Heart left ventricle (tissue), 16 donors: ENCODE measurements around the gene MRPL22. TPM values are rescaled to one million over a fixed set of nuclear protein-coding genes. Genes with fewer than 3 reads are reported as not detected.

Experiments
- ATAC-seq, 4 donors: fragments of 200-7000 bp; cut with Tn5 transposase; one replicate each; pipeline ENCODE4 v1.9.1; 2020 to 2022; ENCODE audit warnings: moderate library complexity in 4 of 4, mild to moderate bottlenecking in 3 of 4, moderate number of reproducible peaks in 1 of 4
- DNase-seq, 5 donors: peaks; one replicate each; pipeline ENCODE4 v3.0.0-alpha.2; 2020
- H3K27ac ChIP-seq, 12 donors: fragments of 200-600 bp; sonication (generic) in 4 of 12; one replicate each; pipeline versions ENCODE4 v1.5.0 to v1.8.0; 2016 to 2022; ENCODE audit warnings: mild to moderate bottlenecking in 2 of 12
- H3K27me3 ChIP-seq, 9 donors: fragments of 200-600 bp; sonication (generic) in 2 of 9; one replicate each; pipeline versions ENCODE4 v1.5.1 to v1.8.0; 2016 to 2022; ENCODE audit warnings: mild to moderate bottlenecking in 3 of 9
- H3K36me3 ChIP-seq, 9 donors: fragments of 200-600 bp; sonication (generic) in 2 of 9; one replicate each; pipeline versions ENCODE4 v1.5.0 to v1.8.0; 2018 to 2022; ENCODE audit warnings: mild to moderate bottlenecking in 2 of 9
- H3K4me1 ChIP-seq, 12 donors: fragments of 200-600 bp; sonication (generic) in 4 of 12; one replicate each; pipeline versions ENCODE4 v1.5.0 to v1.8.0; 2016 to 2022; ENCODE audit warnings: mild to moderate bottlenecking in 3 of 12
- H3K4me3 ChIP-seq, 12 donors: fragments of 200-600 bp; sonication (generic) in 4 of 12; one replicate each; pipeline versions ENCODE4 v1.5.0 to v1.8.0; 2017 to 2022; ENCODE audit warnings: mild to moderate bottlenecking in 9 of 12, moderate library complexity in 4 of 12
- H3K9me3 ChIP-seq, 12 donors: fragments of 200-600 bp; sonication (generic) in 4 of 12; one replicate each; pipeline versions ENCODE4 v1.5.0 to v1.8.0; 2016 to 2022; ENCODE audit warnings: mild to moderate bottlenecking in 1 of 12
- POLR2A ChIP-seq, 2 donors: fragments of 450-650 bp; IDR thresholded peaks; one replicate each; pipeline ENCODE4 v1.6.1; 2017; ENCODE audit warnings: antibody characterized with exemption in 2 of 2, mild to moderate bottlenecking in 2 of 2, moderate library complexity in 2 of 2
- WGBS, 4 donors: extraction: QIAGEN DNeasy Blood & Tissue Kit in 2 of 4; methylation state at CpG; one replicate each; pipeline versions ENCODE4 v1.1.5 to v1.1.7; 2013 to 2018; 5-methylcytosine and 5-hydroxymethylcytosine counted together
- intact Hi-C, 10 donors: fragments of 100-400 bp; cut with DNase I; formaldehyde crosslinking; loops; one replicate each; pipeline versions ENCODE4 v1.11.1 to v1.14.2; 2022
- polyA plus RNA-seq, 2 donors: library from polyadenylated mRNA; stranded (reverse); fragments of 200-250 nt; gene quantifications; one replicate each; pipeline ENCODE4 v1.2.3, GENCODE V29; 2013
- total RNA-seq, 9 donors: library from RNA; depleted of rRNA in 2 of 9; stranded (reverse); fragments of >200 nt in 2 of 9; fragmentation: NEBNext Ultra II Directional in 3 of 9; extraction: Animal tissue kit (Norgen Biotek cat#: 25700) in 3 of 9; gene quantifications; one replicate each; pipeline versions ENCODE4 v1.1.0 to v1.2.4, GENCODE V29; 2016 to 2023
- TF ChIP-seq, protein P1 (sequence below), 12 donors: fragments of 200-600 bp; sonication (generic) in 4 of 12; IDR thresholded peaks; one replicate each; pipeline versions ENCODE4 v1.5.0 to v1.8.0; 2018 to 2022; ENCODE audit warnings: antibody characterized with exemption in 12 of 12, mild to moderate bottlenecking in 5 of 12
- donor health status: ischemic (EF 13 %, LVEDD 7.1; RV severe dilation, severe dysfunction).
- donor health status: healthy with polysubstance abuse.
- donor health status: DM: no; HTN: yes; CAD: no.
- donor health status: DM: no; HTN: no; CAD: no.
- donor health status: ischemic (EF 25% LVEDD 6.9; RV normal size, moderate dysfunction).
- donor health status: ischemic (EF 25% LVEDD 5.7; RV mildly dilated, moderate dysfunction).
- donor health status: healthy.
- donor health status: DM: yes; HTN: yes; CAD: no.
- donor health status: ischemic (EF 35%, LVEDD 5.7; RV mildly dilated, moderate dysfunction).
- donor health status: nonischemic (EF 11% LVEDD 7.7; RV severe dilation, severe dysfunction).
- donor health status: DM: yes; HTN: yes; CAD: no.
- donor health status: PGD.
- donor health status: ischemic (EF 29% LVEDD 5.4; RV normal size, mild dysfunction).
- donor health status: nonischemic (EF 23%, LVEDD 6.1; RV moderate dilation, normal function).

MRPL22 gene
- total and polyA plus RNA-seq, 11 donors = 25.7 to 144 (median 61.4) TPM

DNA sequence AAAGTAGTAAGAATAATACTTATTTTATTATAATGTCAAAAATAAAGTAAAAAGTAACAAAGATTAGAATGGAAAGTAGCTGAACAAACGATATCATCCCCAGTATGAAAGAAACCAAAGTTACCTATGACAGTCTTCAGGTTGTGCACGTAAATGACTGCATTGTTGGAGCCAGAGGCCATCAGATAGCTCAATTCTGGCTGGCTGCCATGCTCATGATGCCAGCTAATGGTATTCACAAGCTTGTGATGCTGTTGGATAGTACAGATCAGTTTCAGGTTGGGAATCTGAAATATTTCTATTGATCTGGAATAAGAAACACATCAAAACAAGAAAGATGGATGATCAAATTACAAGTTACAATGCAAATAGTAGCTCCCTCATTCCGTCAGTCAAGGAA lies 24.0 kb upstream of the MRPL22 start:
- Histone ChIP-seq H3K9me3 (no peaks in the 10 kb centered on the region), H3K27ac (no peak overlapping the region), H3K4me1 (no peaks in the 10 kb centered on the region), H3K4me3 (no peak overlapping the region), H3K36me3 (peaks cover 0 to 100% (median 90%) of the 10 kb centered on the region in 9 donors), H3K27me3 (no peaks in the 10 kb centered on the region)
- TF ChIP-seq, protein P1, sequence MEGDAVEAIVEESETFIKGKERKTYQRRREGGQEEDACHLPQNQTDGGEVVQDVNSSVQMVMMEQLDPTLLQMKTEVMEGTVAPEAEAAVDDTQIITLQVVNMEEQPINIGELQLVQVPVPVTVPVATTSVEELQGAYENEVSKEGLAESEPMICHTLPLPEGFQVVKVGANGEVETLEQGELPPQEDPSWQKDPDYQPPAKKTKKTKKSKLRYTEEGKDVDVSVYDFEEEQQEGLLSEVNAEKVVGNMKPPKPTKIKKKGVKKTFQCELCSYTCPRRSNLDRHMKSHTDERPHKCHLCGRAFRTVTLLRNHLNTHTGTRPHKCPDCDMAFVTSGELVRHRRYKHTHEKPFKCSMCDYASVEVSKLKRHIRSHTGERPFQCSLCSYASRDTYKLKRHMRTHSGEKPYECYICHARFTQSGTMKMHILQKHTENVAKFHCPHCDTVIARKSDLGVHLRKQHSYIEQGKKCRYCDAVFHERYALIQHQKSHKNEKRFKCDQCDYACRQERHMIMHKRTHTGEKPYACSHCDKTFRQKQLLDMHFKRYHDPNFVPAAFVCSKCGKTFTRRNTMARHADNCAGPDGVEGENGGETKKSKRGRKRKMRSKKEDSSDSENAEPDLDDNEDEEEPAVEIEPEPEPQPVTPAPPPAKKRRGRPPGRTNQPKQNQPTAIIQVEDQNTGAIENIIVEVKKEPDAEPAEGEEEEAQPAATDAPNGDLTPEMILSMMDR (IDR thresholded peaks at IDR 0.05) = no peak
- no peak for TF ChIP-seq POLR2A (IDR thresholded peaks at IDR 0.05)
- intact Hi-C loops = no loop called here
- no peak for DNase-seq
- ATAC-seq = no peak
- WGBS, 4 donors = 74 to 83% (median 78%) methylated on average over 3 of the region's 3 CpGs

DNA sequence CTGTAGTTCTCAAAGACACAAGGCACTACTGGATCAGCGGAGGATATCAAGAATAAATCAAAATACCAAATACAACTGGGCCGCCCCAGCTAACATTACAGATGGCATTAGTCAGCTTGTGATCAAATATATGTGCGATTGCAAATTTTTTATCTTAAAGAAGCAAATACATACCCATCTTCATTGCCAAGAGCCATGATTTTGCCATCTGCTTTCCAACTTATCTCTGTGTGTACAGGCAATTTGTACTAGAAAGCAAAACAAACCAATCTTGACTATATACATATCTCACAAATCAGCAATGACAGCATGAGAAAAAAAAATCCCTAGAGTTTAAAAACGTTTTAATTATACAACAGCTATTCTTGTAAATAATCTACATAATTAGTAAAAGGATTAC lies 23.1 kb upstream of the MRPL22 start:
- no peak for ATAC-seq
- Histone ChIP-seq H3K27me3 (no peaks in the 10 kb centered on the region), H3K4me1 (no peaks in the 10 kb centered on the region), H3K9me3 (no peaks in the 10 kb centered on the region), H3K36me3 (peaks cover 0 to 99% (median 90%) of the 10 kb centered on the region in 9 donors), H3K27ac (no peak overlapping the region), H3K4me3 (no peak overlapping the region)
- no peak for DNase-seq
- TF ChIP-seq POLR2A (IDR thresholded peaks at IDR 0.05) = no peak
- TF ChIP-seq, protein P1 (IDR thresholded peaks at IDR 0.05) = no peak
- intact Hi-C loops = no loop called here
- 84 to 86% (median 85%) methylated on average over 4 of the region's 4 CpGs for WGBS, 4 donors

DNA sequence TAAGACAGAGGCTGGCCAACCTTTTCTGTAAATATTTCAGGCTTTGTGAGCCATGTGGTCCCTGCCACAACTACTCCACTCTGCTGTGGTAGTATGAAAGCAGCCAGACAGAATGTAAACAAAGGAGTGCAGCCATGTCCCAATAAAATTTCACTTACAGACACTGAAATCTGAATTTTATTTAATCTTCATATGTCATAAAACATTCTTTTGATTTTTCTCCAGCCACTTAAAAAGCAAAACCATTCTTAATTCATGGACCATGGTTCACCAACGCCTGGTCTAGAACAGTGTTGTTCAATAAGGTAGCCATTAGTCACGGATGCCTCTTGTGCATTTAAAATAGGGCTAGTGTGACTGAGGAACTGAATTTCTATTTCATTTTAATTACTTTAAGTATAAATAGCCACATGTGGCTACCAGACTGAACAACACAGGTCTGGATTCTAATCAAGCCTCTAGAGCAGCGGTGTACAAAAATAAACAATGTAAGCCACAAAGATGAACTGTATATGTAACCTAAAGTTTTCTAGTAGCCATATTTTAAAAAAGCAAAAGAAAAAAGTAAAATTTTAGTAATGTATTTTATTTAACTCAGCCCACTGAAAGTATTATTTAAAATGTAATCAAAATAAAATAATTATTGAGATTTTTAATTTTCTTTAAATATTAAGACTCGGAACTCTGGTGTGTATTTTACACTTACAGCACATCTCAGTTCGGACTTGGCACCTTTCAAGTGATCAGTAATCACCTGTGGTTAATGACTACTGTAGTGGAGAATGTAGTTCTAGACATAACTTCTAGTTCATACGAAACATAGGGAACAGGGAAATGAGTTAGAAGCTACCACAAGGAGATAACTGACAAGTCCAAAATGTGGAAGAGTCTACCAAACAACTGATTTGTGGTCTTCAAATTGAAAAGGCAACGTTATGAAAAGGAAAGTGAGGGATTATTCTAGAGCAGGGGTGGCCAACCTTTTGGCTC lies 17.1 kb upstream of the MRPL22 start:
- Histone ChIP-seq H3K9me3 (no peaks in the 10 kb centered on the region), H3K27ac (no peak overlapping the region), H3K4me3 (no peak overlapping the region), H3K4me1 (no peaks in the 10 kb centered on the region), H3K27me3 (no peaks in the 10 kb centered on the region), H3K36me3 (peaks cover 2 to 98% (median 95%) of the 10 kb centered on the region in 9 donors)
- TF ChIP-seq POLR2A (IDR thresholded peaks at IDR 0.05) = no peak
- TF ChIP-seq, protein P1 (IDR thresholded peaks at IDR 0.05) = no peak
- intact Hi-C loops = no loop called here
- 94 to 95% (median 95%) methylated on average over 7 of the region's 7 CpGs for WGBS, 4 donors
- DNase-seq = no peak
- no peak for ATAC-seq

DNA sequence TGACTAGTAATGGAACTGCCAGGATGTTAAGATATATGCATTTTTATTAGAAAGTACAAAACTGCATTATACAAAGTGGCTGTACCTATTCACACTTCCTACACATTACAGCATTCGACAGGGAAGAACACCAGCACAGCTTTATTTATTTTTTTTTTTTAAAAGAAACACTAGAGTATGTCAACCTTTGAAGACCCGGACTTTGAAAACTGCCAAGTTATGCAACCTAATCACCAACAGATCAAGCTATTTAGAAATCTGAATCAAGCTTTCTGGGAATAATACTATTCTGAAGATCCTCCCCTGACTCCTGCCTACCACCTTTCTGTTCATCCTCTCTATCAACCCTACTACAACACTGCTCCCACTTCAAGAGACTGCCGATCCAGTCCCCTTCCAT lies 7.3 kb upstream of the MRPL22 start:
- Histone ChIP-seq H3K4me3 (no peak overlapping the region), H3K27ac (no peak overlapping the region), H3K36me3 (peaks cover 0 to 65% (median 45%) of the 10 kb centered on the region in 9 donors), H3K9me3 (no peaks in the 10 kb centered on the region), H3K27me3 (no peaks in the 10 kb centered on the region), H3K4me1 (peaks cover 0 to 18% (median 14%) of the 10 kb centered on the region in 12 donors)
- 91 to 94% (median 93%) methylated on average over 3 of the region's 3 CpGs for WGBS, 4 donors
- no peak for TF ChIP-seq POLR2A (IDR thresholded peaks at IDR 0.05)
- TF ChIP-seq, protein P1 (IDR thresholded peaks at IDR 0.05) = no peak
- ATAC-seq (no peak), DNase-seq (no peak)
- intact Hi-C loops = no loop called here
